ENCODE data around the gene CFDP1.

DNA sequence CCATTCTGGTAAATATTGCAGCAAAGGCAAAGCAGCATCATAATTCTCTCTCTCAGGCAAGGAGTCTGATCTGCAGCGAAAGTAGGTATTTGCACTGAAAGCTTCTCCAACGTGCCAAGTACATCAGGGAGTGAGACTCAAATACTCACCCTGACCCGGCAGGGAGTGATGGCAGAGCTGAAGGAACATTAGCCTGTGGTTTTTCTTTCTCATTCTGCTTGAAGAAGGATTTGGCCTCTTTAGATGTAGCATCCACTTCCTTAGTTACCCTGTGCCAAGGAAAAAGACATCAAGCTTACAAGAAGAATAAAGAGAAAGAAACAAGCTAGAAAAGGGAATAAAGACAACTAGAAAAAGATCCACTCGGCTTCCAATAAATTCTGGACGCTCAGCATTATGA, 38.4 kb downstream of the CFDP1 start:
- TF ChIP-seq, protein P1, sequence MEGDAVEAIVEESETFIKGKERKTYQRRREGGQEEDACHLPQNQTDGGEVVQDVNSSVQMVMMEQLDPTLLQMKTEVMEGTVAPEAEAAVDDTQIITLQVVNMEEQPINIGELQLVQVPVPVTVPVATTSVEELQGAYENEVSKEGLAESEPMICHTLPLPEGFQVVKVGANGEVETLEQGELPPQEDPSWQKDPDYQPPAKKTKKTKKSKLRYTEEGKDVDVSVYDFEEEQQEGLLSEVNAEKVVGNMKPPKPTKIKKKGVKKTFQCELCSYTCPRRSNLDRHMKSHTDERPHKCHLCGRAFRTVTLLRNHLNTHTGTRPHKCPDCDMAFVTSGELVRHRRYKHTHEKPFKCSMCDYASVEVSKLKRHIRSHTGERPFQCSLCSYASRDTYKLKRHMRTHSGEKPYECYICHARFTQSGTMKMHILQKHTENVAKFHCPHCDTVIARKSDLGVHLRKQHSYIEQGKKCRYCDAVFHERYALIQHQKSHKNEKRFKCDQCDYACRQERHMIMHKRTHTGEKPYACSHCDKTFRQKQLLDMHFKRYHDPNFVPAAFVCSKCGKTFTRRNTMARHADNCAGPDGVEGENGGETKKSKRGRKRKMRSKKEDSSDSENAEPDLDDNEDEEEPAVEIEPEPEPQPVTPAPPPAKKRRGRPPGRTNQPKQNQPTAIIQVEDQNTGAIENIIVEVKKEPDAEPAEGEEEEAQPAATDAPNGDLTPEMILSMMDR (IDR thresholded peaks at IDR 0.05): no peak
- TF ChIP-seq POLR2A (IDR thresholded peaks at IDR 0.05): no peak
- TF ChIP-seq POLR2AphosphoS5 (IDR thresholded peaks at IDR 0.05): no peak
- TF ChIP-seq EP300 (IDR thresholded peaks at IDR 0.05): no peak
